ENCODE results near the gene ARHGAP1. TPM values are rescaled to one million over a fixed set of nuclear protein-coding genes. Genes with fewer than 3 reads are reported as not detected.

The ARHGAP1 gene
- polyA plus RNA-seq, 1 experiment = 40.9 TPM

GRCh38 chr11:46642627-46643335 lies 57.6 kb downstream of the ARHGAP1 start:
- no peaks in the 10 kb centered on the region for H3K27me3 ChIP-seq (ENCODE audit: control insufficient read depth, insufficient read depth, low read length)
- CTCF ChIA-PET = interaction anchor here (0.6 to 2.4 kb wide), 3 partner anchors 13 to 37 kb away, joined by 3 to 11 read pairs (median 3); partner anchors contain the start of gene ATG13
- DNase-seq (ENCODE audit: low read depth) = no peak
- POLR2A ChIA-PET = no interaction called here
- H3K36me3 ChIP-seq (ENCODE audit: control insufficient read depth, insufficient read depth, low read length) = no peaks in the 10 kb centered on the region; the same call in 1 of the 2 replicates
- no peak for TF ChIP-seq CTCF (IDR thresholded peaks at IDR 0.05; ENCODE audit: insufficient read depth, low read depth, low read length)
- H3K4me3 ChIP-seq (ENCODE audit: low read depth, low read length) = no peak overlapping the region

- CTCF ChIA-PET = interaction anchor here (1.0 kb wide), 1 partner anchor 23 kb away, joined by 3 read pairs; no protein-coding TSS in a partner anchor
Observed at GRCh38 chr11:46641639-46642038, 58.8 kb downstream of the ARHGAP1 start.

GRCh38 chr11:46640036-46640788 lies 60.2 kb downstream of the ARHGAP1 start:
- no peak for TF ChIP-seq CTCF (IDR thresholded peaks at IDR 0.05; ENCODE audit: insufficient read depth, low read depth, low read length)
- DNase-seq (ENCODE audit: low read depth) = no peak
- H3K36me3 ChIP-seq (ENCODE audit: control insufficient read depth, insufficient read depth, low read length) = no peaks in the 10 kb centered on the region
- no peak overlapping the region for H3K4me3 ChIP-seq (ENCODE audit: low read depth, low read length)
- H3K27me3 ChIP-seq (ENCODE audit: control insufficient read depth, insufficient read depth, low read length) = no peaks in the 10 kb centered on the region
- POLR2A ChIA-PET = no interaction called here
- CTCF ChIA-PET = interaction anchor here (1.0 kb wide), 1 partner anchor 21 kb away, joined by 3 read pairs; no protein-coding TSS in a partner anchor

More at GRCh38 chr11:46641639-46642038, 58.8 kb downstream of the ARHGAP1 start:
- no peaks in the 10 kb centered on the region; the same call in 1 of the 2 replicates for H3K36me3 ChIP-seq (ENCODE audit: control insufficient read depth, insufficient read depth, low read length)
- no peak for DNase-seq (ENCODE audit: low read depth)
- H3K27me3 ChIP-seq (ENCODE audit: control insufficient read depth, insufficient read depth, low read length) = no peaks in the 10 kb centered on the region
- no peak for TF ChIP-seq CTCF (IDR thresholded peaks at IDR 0.05; ENCODE audit: insufficient read depth, low read depth, low read length)
- POLR2A ChIA-PET = interaction anchor here (0.6 kb wide), 1 partner anchor 10 kb away, joined by 4 read pairs; no protein-coding TSS in a partner anchor
- H3K4me3 ChIP-seq (ENCODE audit: low read depth, low read length) = no peak overlapping the region

- H3K27me3 ChIP-seq (ENCODE audit: control insufficient read depth, insufficient read depth, low read length) = no peaks in the 10 kb centered on the region
- CTCF ChIA-PET = interaction anchor here (1.1 kb wide), 1 partner anchor 21 kb away, joined by 5 read pairs; no protein-coding TSS in a partner anchor
- TF ChIP-seq CTCF (IDR thresholded peaks at IDR 0.05; ENCODE audit: insufficient read depth, low read depth, low read length) = no peak
- POLR2A ChIA-PET = no interaction called here
- no peak for DNase-seq (ENCODE audit: low read depth)
- H3K4me3 ChIP-seq (ENCODE audit: low read depth, low read length) = no peak overlapping the region
- no peaks in the 10 kb centered on the region for H3K36me3 ChIP-seq (ENCODE audit: control insufficient read depth, insufficient read depth, low read length)
Observed at GRCh38 chr11:46639197-46639839, 61.1 kb downstream of the ARHGAP1 start.

Measured in BJ (cell line).